GM21825 (cell line): Measurements from ENCODE around the gene VAX1.
"Not testable (repeated sequence)": the region's sequence is repeated elsewhere in the genome, so short reads cannot be mapped to it uniquely, and the experiment has no call there.

Experiments used
- ATAC-seq: cut with Tn5 transposase; IDR thresholded peaks from one replicate; pipeline ENCODE4 v1.9.1; 2021; ENCODE audit warnings: mild to moderate bottlenecking, moderate library complexity; ENCODE audit not compliant: unreplicated experiment

VAX1 gene

DNA sequence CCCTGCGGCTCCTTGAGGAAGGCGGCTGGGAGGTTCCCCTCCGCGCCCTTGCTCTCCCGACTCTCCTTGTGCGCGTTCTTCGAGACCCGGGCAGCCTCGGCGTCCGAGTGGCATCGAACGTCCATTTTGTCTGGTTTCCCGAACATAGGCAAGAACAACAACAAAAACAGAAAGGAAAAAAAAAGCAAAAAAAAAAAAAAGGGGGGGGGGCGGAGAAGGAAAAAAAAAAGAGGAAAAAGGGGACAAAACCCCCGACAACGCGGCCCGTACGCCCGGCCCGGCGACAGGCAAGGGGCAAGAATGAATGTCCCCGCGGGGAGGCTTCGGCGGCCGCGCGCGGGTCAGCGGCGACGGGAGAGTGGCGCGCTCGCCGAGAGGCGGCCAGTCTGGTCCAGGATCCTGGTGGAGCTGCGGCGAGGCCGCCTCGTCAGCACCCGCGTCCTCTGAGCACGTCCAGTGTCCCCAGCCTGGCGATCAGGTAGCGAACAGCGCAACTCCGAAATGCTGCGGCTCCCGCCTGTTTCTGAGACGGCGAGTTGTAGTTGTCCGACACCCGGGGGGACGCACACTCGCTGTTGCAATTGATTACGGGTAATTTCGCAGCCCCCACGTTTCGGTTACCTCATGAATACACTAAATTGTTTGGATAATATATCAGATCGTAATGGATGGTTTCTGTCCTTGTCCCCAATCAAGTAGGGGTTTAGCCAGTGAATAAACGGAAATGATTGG, at the start of gene VAX1:
Gene VAX1 (minus strand): TSS at position 360 of the 732 bp plus-strand sequence. CDS start 214 bp downstream, at position 146.
- ATAC-seq, result no peak

GRCh38 chr10:117186832-117187615, 49.0 kb upstream of the VAX1 start:
- ATAC-seq, result no peak

- ATAC-seq, result not testable (repeated sequence)
Observed at GRCh38 chr10:117185817-117186216, 47.7 kb upstream of the VAX1 start.

DNA sequence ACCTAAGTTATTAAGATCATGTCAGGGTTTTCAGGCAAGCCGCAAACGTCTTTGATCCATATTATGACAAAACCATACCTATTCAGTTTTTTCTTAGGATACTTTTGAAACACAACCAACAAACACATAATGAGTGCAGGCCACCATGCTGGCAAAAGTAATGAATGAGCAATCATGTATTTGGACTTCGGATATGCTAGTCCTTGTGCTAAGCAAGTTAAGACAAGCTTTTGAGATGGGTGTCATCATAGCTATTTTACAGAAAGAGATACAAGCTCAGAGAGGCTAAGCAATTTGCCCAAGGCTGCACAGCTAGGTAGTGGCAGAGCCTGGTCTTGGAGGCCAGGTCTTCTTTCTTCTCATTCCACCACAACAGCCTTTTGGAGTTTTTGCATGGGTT, 46.8 kb upstream of the VAX1 start:
- ATAC-seq, result no peak

DNA sequence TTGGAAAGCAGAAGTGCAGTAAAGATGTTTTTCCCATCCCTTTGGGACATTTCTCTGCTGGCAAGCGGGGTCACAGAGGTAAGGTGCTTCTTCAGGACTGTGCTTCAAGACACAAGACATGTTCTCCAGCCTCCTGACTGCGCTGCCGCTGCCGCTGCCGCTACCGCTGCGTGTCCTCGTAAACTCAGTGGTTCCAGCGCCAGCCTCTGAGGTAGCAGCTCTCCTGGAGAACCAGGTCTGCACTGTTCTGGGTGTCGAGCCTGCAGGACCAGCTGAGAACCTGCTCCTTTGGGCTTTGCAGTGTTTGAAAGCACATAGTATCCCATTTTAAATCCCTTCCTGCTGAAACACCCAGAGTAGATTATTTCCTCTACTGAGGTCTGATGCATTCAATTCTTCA, 46.2 kb upstream of the VAX1 start:
- no peak for ATAC-seq

DNA sequence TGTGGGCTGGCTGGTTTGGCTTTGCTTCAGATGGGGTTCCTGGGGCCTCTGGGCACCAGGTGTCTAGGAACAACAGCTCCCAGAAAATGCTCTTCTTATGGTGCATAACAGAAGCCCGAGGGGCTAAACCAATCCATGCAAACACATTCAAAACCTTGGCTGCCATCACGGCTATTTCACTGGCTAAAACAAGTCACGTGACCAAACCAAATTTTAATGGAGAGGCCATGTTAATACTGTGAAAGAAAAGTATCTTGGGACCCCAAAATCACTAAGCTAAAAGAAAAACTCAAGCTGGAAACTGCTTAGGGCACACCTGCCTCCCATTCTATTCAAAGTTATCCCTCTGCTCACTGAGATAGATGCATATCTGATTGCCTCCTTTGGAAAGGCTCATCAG, 40.1 kb upstream of the VAX1 start:
- ATAC-seq, result no peak

GRCh38 chr10:117175901-117176534, 37.9 kb upstream of the VAX1 start:
- peak; percentile 62 for ATAC-seq

DNA sequence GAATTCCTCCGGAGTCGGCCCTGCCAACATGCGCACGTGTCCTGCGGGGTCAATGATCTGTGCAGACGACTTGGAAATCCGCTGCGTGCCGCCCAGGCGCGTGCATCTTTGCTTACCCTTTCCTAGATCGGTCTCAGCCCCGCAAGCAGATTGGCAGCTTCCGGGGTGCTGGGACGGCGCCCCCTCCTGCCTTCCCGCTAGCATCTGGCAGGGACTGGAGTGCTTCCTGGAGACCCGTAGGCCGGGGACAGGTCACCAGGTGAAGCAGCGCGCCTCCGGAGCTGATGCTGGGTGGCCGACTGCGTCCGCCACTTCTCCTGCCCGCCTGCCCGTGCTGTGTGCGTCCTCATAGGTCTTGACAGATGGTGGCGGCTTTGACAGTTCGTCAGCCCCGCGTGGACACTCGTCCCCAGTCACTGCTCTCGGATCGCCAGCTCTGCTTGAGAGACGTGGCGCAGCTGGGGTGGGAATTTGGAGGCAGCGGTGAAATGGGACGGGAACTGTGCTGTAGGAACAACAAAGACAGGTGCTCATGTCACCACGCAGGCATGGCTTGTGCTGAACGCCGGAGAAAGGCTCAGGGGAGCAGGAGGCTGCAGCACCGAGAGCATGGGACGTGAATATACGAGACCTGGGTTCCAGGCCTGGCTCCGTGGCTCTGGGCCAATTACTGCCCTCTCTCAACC, 37.3 kb upstream of the VAX1 start:
- ATAC-seq, result peak; percentile 40

- ATAC-seq, result peak; percentile 85
Observed at GRCh38 chr10:117174439-117175214, 36.6 kb upstream of the VAX1 start.

DNA sequence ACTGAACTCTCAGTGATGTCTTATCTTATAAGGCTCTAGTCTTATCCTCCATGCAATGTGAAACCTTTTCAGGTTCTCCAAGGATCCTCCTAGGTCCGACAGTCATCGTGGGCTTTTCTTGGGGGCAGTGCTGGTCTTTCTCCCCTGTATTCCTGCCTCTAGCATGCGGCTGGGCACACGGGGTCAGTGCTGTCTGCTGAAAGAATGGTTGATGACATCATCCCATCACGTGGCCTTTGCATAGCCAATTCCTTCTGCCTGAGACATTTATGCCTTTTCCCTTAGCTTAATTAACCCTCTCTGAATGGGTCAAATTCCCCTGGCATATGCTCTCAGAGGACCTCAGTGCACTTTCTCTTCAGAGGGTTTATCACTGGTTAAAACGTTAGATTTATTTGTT, 32.2 kb upstream of the VAX1 start:
- no peak for ATAC-seq

GRCh38 chr10:117169480-117169879, 31.4 kb upstream of the VAX1 start:
- no peak for ATAC-seq

- no peak for ATAC-seq
Observed at GRCh38 chr10:117168729-117169128, 30.7 kb upstream of the VAX1 start.

DNA sequence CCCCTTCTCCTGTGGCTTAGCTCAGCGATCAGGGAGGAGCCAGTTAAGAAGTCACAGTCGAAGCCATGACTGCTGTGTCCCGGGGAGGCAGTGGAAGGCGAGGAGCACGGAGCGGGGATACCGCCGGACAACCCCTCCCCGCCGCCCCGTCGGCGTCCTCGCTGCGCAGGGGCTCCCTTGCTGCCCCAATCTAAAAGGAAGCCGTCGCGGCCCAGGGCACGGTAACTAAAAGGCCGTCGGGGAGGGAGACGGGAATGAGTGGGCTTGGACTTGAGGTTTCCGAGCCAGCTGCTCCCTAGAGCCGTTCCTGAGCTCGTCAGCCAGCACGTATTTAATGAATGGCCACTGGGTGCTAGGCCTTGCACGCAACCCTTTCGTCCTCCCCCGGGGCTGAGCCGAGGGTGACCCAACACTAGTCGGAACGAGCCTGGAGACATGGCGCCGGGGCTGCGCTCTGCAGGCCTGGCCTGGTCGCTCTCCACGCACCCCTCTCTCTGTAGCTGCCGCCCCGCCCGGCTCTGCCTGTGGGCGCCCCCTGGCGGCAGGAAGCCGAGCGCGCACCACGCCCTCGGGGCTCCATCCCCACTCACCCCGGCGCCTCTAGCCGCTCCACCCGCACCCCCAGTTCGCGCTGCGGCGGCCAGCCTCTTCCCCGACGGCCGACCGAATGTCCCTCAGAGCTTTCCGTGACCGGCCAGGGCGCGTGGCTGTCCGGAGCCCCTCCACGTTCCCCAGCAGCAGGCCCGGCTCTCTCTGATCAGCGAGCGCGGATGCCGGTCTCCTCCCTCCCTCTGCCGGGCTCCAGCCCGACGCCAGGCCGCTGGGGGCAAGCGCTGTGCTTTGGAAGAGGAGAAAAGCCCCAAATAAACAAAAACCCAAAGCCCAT, 30.0 kb upstream of the VAX1 start:
- ATAC-seq, result peak; percentile 92

- ATAC-seq, result no peak
Observed at GRCh38 chr10:117167346-117167788, 29.3 kb upstream of the VAX1 start.

GRCh38 chr10:117166418-117167345, 28.6 kb upstream of the VAX1 start:
- no peak for ATAC-seq

- no peak for ATAC-seq
Observed at GRCh38 chr10:117165538-117166417, 27.7 kb upstream of the VAX1 start.
